ES-I3 (cell line): Measurements from ENCODE around the gene SHC2.
"Not testable (repeated sequence)": the region's sequence is repeated elsewhere in the genome, so short reads cannot be mapped to it uniquely, and the experiment has no call there.

Experiments used
- H3K36me3 ChIP-seq: 2 replicates; pipeline ENCODE4 v1.6.1; 2013; ENCODE audit warnings: mild to moderate bottlenecking, low read length, control low read depth, moderate library complexity; ENCODE audit not compliant: insufficient read depth
- H3K4me1 ChIP-seq: 2 replicates; pipeline ENCODE4 v1.6.1; 2013; ENCODE audit warnings: mild to moderate bottlenecking, control low read depth, low read length; ENCODE audit not compliant: insufficient read depth
- H3K9ac ChIP-seq: 2 replicates; pipeline ENCODE4 v1.6.1; 2013; ENCODE audit warnings: low read depth, mild to moderate bottlenecking, low read length, moderate library complexity
- H3K9me3 ChIP-seq: 2 replicates; pipeline ENCODE4 v1.6.1; 2013; ENCODE audit warnings: mild to moderate bottlenecking, low read length, moderate library complexity; ENCODE audit not compliant: control insufficient read depth, insufficient read depth

SHC2 gene

GRCh38 chr19:436413-436950 lies 24.4 kb downstream of the SHC2 start:
- Histone ChIP-seq H3K4me1 (no peaks in the 10 kb centered on the region), H3K9me3 (no peaks in the 10 kb centered on the region), H3K9ac (no peak overlapping the region), H3K36me3 (no peaks in the 10 kb centered on the region; the same call in 1 of the 2 replicates)

- Histone ChIP-seq H3K4me1 (no peaks in the 10 kb centered on the region), H3K36me3 (no peaks in the 10 kb centered on the region; the same call in 1 of the 2 replicates), H3K9me3 (no peaks in the 10 kb centered on the region), H3K9ac (no peak overlapping the region)
Observed at GRCh38 chr19:435707-436412, 25.0 kb downstream of the SHC2 start.

DNA sequence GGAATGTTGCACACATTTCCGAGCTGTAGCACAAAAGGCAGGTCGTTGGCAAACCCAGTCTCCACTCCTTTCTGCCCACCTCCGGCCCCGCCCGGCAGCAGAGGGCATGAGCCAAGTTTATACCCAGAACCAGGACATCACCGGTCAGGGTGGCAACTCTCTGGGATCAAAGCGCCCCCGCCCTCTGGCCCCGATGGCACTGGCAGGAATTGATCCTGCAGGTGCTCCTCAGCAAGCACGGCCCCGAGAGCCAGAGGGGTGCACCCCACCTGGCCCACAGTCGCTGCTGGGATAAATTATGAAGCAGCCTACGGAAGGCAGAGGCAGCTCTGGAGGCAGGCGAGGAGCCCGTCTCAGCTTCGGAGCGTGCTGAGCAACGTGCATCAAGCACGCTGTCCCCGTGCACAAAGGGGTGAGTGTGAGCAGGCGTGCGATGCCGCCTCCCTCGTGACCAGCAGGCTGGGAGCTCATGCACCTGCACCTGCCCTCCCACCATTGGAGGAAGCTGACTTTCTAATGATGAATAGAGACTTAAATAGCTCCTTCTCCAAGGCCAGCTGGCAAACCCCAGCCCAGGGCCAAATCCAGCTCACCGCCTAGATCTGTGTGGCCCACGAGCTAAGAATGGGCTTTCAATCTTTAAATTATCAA lies 25.7 kb downstream of the SHC2 start:
- H3K9me3 ChIP-seq, result no peaks in the 10 kb centered on the region
- no peaks in the 10 kb centered on the region for H3K4me1 ChIP-seq
- no peak overlapping the region for H3K9ac ChIP-seq
- no peaks in the 10 kb centered on the region; the same call in 1 of the 2 replicates for H3K36me3 ChIP-seq

- Histone ChIP-seq H3K9ac (no peak overlapping the region), H3K9me3 (no peaks in the 10 kb centered on the region), H3K4me1 (no peaks in the 10 kb centered on the region), H3K36me3 (no peaks in the 10 kb centered on the region; the same call in 1 of the 2 replicates)
Observed at GRCh38 chr19:434152-434960, 26.5 kb downstream of the SHC2 start.

- no peak overlapping the region for H3K9ac ChIP-seq
- peaks cover 3% of the 10 kb centered on the region; the same call in 1 of the 2 replicates for H3K9me3 ChIP-seq
- no peaks in the 10 kb centered on the region; the same call in 1 of the 2 replicates for H3K36me3 ChIP-seq
- no peaks in the 10 kb centered on the region for H3K4me1 ChIP-seq
Observed at GRCh38 chr19:430701-431100, 30.1 kb downstream of the SHC2 start.

DNA sequence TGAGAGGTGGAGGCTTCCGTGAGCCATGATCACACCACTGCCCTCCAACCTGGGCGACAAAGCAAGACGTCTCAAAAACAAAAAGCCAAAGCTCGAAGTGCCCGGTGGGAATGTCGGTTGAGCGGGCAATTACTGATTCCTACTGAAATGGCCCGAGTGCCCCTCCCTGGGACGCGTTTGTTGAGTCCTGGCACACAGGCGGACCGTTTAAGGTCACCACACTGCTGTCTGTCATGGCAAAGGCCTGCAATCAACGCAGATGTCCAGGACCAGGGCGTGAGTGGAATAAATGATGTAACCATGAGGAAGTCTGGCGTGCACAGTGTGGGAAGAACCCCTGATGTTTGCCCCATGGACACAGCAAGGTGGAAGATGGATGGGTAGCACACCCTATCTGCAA lies 32.7 kb downstream of the SHC2 start:
- Histone ChIP-seq H3K36me3 (no peaks in the 10 kb centered on the region), H3K9ac (no peak overlapping the region), H3K9me3 (peaks cover 3% of the 10 kb centered on the region; the same call in 1 of the 2 replicates), H3K4me1 (no peaks in the 10 kb centered on the region)

GRCh38 chr19:427675-428074 lies 33.2 kb downstream of the SHC2 start:
- H3K36me3 ChIP-seq, H3K4me1 ChIP-seq, H3K9ac ChIP-seq, H3K9me3 ChIP-seq: not testable (repeated sequence)

GRCh38 chr19:426725-427445 lies 33.9 kb downstream of the SHC2 start:
- Histone ChIP-seq H3K9me3 (peaks cover 3% of the 10 kb centered on the region; the same call in 1 of the 2 replicates), H3K9ac (no peak overlapping the region), H3K4me1 (no peaks in the 10 kb centered on the region), H3K36me3 (no peaks in the 10 kb centered on the region)

GRCh38 chr19:425056-425455 lies 35.8 kb downstream of the SHC2 start:
- Histone ChIP-seq H3K4me1 (no peaks in the 10 kb centered on the region), H3K9ac (no peak overlapping the region), H3K36me3 (no peaks in the 10 kb centered on the region), H3K9me3 (peaks cover 3% of the 10 kb centered on the region; the same call in 1 of the 2 replicates)

DNA sequence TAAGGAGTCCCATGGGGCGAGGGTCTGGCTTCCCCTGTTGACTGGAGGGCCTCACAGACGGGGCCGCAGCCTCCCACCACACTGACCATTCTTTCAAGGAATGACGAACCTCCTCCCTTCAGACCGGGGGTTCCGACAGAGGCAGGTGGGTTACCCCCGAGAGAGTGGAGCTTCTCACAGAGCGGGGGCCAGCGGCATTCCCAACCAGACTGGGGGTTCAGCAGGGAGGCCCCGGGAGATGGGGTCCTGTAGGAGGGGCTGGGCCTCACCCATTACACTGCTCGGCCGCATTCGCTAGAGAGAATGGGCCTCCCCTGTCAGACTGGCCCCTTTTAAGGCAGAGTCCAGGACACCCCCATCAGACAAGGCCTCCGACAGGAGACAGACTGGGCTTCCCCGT lies 36.3 kb downstream of the SHC2 start:
- H3K4me1 ChIP-seq, result no peaks in the 10 kb centered on the region
- peaks cover 3% of the 10 kb centered on the region; the same call in 1 of the 2 replicates for H3K9me3 ChIP-seq

GRCh38 chr19:423691-424466 lies 37.0 kb downstream of the SHC2 start:
- no peak overlapping the region for H3K9ac ChIP-seq
- H3K4me1 ChIP-seq, result no peaks in the 10 kb centered on the region
- no peaks in the 10 kb centered on the region for H3K36me3 ChIP-seq
- H3K9me3 ChIP-seq, result peaks cover 3% of the 10 kb centered on the region; the same call in 1 of the 2 replicates

More for the DNA sequence above, 36.3 kb downstream of the SHC2 start:
- Histone ChIP-seq H3K36me3 (no peaks in the 10 kb centered on the region), H3K9ac (no peak overlapping the region)

- H3K4me1 ChIP-seq, H3K36me3 ChIP-seq, H3K9me3 ChIP-seq, H3K9ac ChIP-seq: not testable (repeated sequence)
Observed at GRCh38 chr19:422917-423226, 38.0 kb downstream of the SHC2 start.

GRCh38 chr19:422213-422916 lies 38.5 kb downstream of the SHC2 start:
- Histone ChIP-seq H3K36me3 (no peaks in the 10 kb centered on the region), H3K9me3 (no peaks in the 10 kb centered on the region), H3K9ac (no peak overlapping the region), H3K4me1 (peaks cover 6% of the 10 kb centered on the region; the same call in 1 of the 2 replicates)
